Measurements from ENCODE around the gene HOXA3.

Gene HOXA3

GRCh38 chr7:27156508-27156898 lies 4.1 kb upstream of the HOXA3 start, which contains the start of gene HOXA7:
TSS of gene HOXA7 (minus strand) at chr7:27156675. CDS start at chr7:27156545, 130 bp downstream.
- DNase-seq (ENCODE audit: low read depth, low spot score), result no peak

- DNase-seq (ENCODE audit: low read depth, low spot score), result no peak
Measured at GRCh38 chr7:27155816-27156507, 3.6 kb upstream of the HOXA3 start.

GRCh38 chr7:27154901-27155815 lies 2.8 kb upstream of the HOXA3 start:
- no peak for DNase-seq (ENCODE audit: low read depth, low spot score)

- DNase-seq (ENCODE audit: low read depth, low spot score), result no peak
Measured at GRCh38 chr7:27154369-27154768, 2.0 kb upstream of the HOXA3 start.

GRCh38 chr7:27153526-27153925 lies 1.1 kb upstream of the HOXA3 start:
- DNase-seq (ENCODE audit: low read depth, low spot score), result no peak

- no peak for DNase-seq (ENCODE audit: low read depth, low spot score)
Measured at GRCh38 chr7:27152816-27153442, 546 bp upstream of the HOXA3 start.

- DNase-seq (ENCODE audit: low read depth, low spot score), result no peak
Measured at GRCh38 chr7:27151341-27151930, 947 bp downstream of the HOXA3 start.

GRCh38 chr7:27150568-27151340 lies 1.6 kb downstream of the HOXA3 start:
- no peak for DNase-seq (ENCODE audit: low read depth, low spot score)

GRCh38 chr7:27149842-27150567 lies 2.4 kb downstream of the HOXA3 start:
- DNase-seq (ENCODE audit: low read depth, low spot score), result no peak

GRCh38 chr7:27148756-27149641 lies 3.4 kb downstream of the HOXA3 start:
- DNase-seq (ENCODE audit: low read depth, low spot score), result no peak

- no peak for DNase-seq (ENCODE audit: low read depth, low spot score)
Measured at GRCh38 chr7:27148031-27148755, 4.2 kb downstream of the HOXA3 start.

- no peak for DNase-seq (ENCODE audit: low read depth, low spot score)
Measured at GRCh38 chr7:27147199-27148030, 5.0 kb downstream of the HOXA3 start, which contains the start of gene HOXA6. TSS of gene HOXA6 (minus strand) at chr7:27147774. CDS start at chr7:27147749, 25 bp downstream.

- no peak for DNase-seq (ENCODE audit: low read depth, low spot score)
Measured at GRCh38 chr7:27146491-27147198, 5.7 kb downstream of the HOXA3 start.

GRCh38 chr7:27145914-27146412 lies 6.4 kb downstream of the HOXA3 start:
- DNase-seq (ENCODE audit: low read depth, low spot score), result no peak

- DNase-seq (ENCODE audit: low read depth, low spot score), result no peak
Measured at GRCh38 chr7:27145165-27145913, 7.0 kb downstream of the HOXA3 start.

- DNase-seq (ENCODE audit: low read depth, low spot score), result no peak
Measured at GRCh38 chr7:27144781-27145164, 7.6 kb downstream of the HOXA3 start.

All from brain pericyte (primary cell).